Cardiac septum (tissue), 1 donor: ENCODE measurements around the gene EFTUD2. TPM values are rescaled to one million over a fixed set of nuclear protein-coding genes. Genes with fewer than 3 reads are reported as not detected.
"Not testable (repeated sequence)": the region's sequence is repeated elsewhere in the genome, so short reads cannot be mapped to it uniquely, and the experiment has no call there.

ENCODE experiments used
- DNase-seq: peaks from one replicate; pipeline ENCODE4 v3.0.0-alpha.2; 2020; ENCODE audit warnings: low spot score
- intact Hi-C: fragments of 100-400 bp; cut with DNase I; formaldehyde crosslinking; loops from one replicate; pipeline ENCODE4 v1.14.0; 2022
- total RNA-seq: library from RNA; stranded (reverse); fragmentation: NEBNext Ultra II Directional; extraction: Animal tissue kit (Norgen Biotek cat#: 25700); gene quantifications from one replicate; pipeline ENCODE4 v1.2.1, GENCODE V29; 2021
- donor health status: DM: no; HTN: no; CAD: no.

The EFTUD2 gene
- total RNA-seq, 1 donor from 2014 or later: 62.0 TPM

DNA sequence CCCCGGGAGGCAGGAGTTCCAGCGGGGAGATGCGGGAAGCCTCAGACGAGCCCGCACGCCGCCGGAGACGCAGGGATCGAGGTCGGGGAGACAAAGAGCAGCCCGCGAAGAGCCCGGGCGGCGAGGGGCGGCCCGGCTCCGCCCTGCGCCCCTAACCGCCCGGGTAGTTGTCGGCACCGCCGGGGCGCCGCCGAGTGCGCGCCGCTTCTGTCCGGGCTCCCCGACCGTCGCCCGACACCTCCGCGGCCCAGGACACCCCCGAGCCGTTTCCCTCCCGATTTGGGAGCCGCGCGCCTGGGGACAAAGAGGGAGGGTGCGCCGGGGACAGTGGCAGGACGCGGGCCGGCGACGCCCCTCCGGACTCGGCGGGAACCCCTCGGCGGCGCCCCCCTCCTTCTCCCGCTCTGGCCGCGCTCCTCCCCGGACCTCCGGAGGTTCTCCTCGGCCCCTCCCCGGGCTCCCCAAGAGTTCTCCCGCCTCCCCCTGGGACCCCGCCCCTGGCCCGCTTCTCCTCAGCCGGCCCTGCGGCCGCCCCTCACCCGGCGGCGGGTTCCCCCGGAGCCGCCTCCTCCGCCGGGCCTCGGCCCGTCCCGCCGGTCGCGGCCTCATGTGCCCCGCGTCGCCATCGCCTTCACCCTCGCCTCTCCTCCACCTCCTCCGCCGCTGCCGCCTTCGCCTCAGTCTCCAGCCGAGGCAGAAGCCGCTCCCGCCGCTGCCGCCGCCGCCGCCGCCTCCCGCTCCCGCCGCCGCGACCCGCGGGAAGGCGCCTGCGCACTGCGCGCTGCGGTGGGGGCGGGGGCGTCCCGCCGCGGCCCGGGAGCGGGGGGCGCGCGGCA is 69.5 kb downstream of the EFTUD2 start, which contains the start of gene GJC1:
Gene GJC1, minus strand, starts transcription at position 765 of the 836 bp plus-strand sequence. CDS start 24,470 bp downstream, outside the sequence.
- DNase-seq: peak; percentile 79
- intact Hi-C loops: loop anchor here (2.0 kb wide), 1 partner anchor 49 kb away; no protein-coding TSS in a partner anchor

DNA sequence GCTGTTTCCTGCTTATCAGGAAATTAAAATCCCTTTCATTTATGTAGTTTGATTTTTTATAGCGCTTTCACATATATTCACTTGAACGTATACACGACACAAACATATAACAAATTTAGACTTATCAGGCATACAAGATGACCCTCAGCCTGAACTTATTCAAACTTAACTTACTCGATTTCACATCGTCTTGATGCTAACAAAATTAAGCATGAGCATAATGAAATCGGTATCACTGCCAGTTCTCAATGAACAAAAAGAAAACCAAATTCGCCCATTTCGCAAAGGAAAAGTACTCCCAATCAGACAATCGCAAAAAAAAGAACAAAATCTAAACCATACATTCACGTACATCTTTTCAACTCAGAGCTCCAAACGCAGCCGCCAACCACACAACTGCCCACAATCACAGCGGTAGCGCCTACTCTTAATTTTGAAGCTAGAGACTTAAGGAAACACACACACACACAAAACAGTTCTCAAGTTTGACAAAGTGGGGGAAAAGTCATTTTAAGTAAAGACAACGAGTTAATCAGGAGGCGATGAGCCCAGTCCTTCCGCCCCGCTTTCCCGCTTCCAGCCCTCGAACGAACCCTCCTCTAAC is 70.2 kb downstream of the EFTUD2 start:
- no peak for DNase-seq
- intact Hi-C loops: loop anchor here (2.0 kb wide), 1 partner anchor 48 kb away; no protein-coding TSS in a partner anchor

DNA sequence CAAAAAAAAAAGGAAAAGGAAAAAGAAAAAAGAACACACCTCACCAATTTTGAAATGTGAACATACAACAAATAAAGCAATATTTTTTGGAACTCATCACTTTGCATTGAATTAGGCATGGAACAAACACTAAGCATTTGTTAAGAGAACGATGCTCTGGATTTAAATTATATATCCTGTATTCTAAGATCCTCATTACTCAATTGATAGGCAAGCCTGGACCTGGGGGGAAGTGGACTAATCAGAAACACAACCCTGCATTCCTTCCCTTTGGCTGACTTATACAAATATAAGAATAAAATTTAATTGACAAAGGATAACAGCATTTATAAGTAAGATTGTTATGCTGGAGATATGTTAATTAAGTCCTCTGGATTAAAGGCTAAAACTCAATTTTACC is 71.4 kb downstream of the EFTUD2 start:
- intact Hi-C loops: loop anchor here (2.0 kb wide), 1 partner anchor 47 kb away; no protein-coding TSS in a partner anchor
- DNase-seq: no peak

DNA sequence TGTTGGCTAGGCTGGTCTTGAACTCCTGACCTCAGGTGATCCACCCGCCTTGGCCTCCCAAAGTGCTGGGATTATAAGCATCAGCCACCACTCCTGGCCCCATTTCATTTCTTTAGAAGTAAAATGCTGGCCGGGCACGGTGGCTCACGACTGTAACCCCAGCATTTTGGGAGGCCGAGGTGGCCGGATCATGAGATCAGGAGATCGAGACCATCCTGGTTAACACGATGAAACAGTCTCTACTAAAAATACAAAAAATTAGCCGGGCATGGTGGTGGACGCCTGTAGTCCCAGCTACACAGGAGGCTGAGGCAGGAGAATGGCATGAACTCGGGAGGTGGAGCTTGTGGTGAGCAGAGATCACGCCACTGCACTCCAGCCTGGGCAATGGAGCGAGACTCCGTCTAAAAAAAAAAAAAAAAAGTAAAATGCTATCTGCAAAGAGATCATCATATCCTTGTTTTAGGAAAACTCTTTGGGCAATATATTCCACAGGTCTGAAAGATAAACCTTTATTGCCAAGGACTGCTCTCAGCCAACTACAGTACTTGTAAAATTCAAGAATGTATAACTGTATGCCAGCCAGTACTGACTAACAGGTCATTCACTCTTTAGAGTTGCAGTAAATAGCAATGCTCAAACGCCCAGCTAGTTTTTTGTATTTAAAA is 73.0 kb downstream of the EFTUD2 start:
- no peak for DNase-seq
- intact Hi-C loops: no loop called here

DNA sequence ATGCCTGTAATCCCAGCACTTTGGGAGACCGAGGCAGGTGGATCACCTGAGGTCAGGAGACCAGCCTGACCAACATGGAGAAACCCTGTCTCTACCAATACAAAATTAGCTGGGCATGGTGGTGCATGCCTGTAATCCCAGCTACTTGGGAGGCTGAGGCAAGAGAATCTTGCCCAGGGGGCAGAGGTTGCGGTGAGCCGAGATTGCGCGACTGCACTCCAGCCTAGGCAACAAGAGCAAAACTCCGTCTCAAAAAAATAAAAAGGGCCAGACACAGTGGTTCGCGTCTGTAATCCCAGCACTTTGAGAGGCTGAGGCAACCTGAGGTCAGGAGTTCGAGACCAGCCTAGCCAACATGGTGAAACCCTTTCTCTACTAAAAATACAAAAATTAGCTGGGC is 74.0 kb downstream of the EFTUD2 start:
- intact Hi-C loops, DNase-seq: not testable (repeated sequence)

DNA sequence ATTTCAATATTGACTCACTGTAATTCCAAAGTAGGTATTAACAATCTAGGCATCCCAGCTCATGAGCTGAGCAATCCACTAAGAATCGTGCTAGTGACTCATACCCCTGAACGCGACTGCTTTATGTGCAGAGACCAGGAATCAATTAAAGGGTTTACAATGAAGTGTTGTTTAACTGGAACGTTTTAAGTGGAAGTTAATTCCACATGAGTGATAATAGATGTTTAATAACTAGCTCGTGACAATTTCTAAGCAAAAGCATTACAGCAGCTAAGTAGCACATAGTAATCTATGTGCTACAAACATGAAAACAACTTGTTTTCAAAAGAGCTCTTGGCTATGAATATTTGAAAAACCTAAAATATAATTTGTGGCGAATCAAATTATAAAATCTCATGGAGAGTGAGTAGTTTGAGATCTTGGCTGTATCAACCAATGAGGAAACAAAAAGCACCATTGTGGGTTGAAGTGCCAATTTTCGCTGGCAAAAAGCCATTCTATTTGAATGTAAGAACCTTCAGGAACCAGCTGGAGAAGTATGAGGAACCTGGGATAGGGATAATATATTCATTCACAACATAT is 78.5 kb downstream of the EFTUD2 start:
- no peak for DNase-seq

DNA sequence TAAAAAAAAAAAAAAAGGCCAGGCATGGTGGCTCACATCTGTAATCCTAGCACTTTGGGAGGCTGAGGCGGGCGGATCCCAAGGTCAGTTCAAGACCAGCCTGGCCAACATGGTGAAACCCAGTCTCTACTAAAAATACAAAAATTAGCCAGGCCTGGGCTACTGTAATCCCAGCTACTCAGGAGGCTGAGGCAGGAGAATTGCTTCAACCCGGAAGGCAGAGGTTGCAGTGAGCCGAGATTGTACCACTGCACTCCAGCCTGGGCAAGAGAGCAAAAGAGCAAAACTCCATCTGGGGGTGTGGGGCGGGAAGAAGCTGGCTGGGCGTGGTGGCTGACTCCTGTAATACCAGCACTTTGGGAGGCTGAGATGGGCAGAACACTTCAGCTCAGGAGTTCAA is 80.7 kb downstream of the EFTUD2 start:
- DNase-seq: not testable (repeated sequence)

More for the DNA sequence above, 78.5 kb downstream of the EFTUD2 start:
- intact Hi-C loops: no loop called here

DNA sequence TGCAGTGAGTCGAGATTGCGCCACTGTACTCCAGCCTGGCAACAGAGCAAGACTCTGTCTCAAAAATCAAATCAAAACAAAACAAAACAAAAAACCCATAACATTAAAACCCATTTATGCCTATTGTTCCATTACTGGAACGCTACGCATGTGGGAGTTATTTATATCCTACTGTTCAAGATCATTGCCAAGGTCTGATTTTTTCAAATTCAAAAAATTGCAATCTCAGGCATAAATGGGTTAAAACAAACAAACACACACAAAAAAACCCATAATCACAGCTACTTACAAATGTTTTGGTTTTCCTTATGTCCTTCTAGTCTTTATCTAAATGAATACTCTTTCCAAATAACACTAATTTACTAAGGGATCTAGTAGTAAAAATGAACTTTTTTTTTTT is 87.0 kb downstream of the EFTUD2 start:
- intact Hi-C loops: no loop called here
- DNase-seq: no peak

More for the DNA sequence above, 80.7 kb downstream of the EFTUD2 start:
- intact Hi-C loops: not testable (repeated sequence)

DNA sequence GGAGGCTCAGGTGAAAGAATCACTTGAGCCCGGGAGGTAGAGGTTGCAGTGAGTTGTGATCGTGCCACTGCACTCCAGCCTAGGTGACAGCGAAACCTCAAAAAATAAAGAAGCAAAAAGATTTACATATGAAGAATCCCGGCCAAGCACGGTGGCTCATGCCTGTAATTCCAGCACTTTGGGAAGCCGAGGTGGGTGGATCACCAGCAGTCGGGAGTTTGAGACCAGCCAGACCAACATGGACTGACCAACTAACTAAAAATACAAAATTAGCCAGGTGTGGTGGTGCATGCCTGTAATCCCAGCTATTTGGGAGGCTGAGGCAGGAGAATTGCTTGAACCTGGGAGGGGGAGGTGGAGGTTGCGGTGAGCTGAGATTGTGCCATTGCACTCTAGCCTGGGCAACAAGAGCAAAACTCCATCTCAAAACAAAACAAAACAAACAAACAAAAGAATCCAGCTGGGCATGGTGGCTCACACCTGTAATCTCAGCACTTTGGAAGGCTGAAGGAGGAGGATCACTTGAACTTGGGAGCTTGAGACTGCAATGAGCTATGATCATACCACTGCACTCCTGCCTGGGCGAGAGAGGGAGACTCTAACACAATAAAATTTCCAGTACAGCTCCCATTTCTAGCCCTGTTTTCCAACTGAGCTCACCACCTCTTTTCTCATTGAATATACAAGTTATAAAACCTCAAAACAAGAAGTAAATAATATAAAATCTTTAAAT is 90.4 kb downstream of the EFTUD2 start:
- DNase-seq, intact Hi-C loops: not testable (repeated sequence)

DNA sequence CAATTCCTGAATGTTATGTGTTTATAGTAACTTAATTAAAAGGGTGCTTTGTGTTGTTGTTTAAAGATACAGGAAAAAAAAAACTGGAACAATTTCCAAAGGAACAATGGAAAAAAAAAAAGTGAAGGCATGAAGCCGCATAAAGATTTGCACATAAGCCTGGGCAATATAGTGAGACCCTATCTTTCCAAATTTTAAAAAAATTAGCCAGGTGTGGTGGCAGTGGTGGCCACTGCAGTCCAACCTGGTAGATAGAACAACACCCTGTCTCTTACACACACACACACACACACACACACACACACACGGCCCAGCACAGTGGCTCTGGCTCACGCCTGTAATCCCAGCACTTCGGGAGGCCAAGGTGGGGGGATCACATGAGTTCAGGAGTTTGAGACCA is 91.1 kb downstream of the EFTUD2 start:
- intact Hi-C loops: no loop called here

DNA sequence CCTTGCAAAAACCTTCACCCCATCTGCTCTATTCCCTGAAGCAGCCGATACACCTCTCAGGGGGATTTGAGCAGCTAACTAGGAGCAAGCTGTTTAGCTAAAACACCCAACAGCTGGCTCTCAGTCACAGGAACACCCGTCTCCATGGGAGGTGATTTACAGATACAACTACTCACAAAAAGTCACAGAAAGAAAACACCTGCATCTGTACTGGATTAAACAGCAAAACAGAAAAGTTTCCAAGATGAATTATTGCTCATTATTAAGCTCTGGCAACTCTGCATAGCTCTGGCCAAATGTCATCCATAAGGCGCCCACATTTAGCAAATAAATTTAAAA is 91.5 kb downstream of the EFTUD2 start:
- intact Hi-C loops: no loop called here
- peak; percentile 15 for DNase-seq

More for the DNA sequence above, 91.1 kb downstream of the EFTUD2 start:
- DNase-seq: no peak

DNA sequence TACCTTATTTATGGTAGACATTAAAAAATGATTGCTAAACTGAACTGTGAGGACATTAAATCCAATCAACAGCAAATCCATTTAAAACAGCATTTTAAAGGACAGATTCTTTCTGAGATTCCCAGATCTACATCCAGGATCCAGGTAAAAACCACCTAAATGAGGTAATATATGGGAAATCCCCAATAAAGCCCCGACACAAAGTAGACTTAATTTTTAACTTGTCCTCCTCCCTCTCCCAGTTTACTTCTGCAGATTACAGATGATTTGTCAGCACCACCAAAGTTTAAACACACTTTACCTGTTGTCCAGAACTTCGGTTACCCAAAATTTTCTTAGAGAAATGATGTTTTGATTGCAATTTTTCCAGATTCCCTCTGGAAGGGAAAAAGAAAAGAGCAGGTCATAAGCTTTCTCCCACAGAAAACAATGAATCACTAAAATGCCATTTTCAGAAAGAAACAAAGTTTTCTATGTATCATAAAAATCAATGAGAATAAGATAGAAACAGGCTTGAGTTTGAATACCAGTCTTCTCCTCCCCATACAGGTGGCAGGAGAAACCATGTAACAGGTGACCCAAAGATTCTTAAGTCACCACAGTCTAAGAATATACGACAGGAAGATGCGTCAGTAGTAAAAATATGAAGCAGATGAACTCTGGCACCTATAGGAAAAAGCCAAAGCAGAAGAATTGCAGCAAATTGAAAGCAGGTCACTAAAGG is 92.0 kb downstream of the EFTUD2 start:
- intact Hi-C loops: no loop called here
- DNase-seq: no peak

DNA sequence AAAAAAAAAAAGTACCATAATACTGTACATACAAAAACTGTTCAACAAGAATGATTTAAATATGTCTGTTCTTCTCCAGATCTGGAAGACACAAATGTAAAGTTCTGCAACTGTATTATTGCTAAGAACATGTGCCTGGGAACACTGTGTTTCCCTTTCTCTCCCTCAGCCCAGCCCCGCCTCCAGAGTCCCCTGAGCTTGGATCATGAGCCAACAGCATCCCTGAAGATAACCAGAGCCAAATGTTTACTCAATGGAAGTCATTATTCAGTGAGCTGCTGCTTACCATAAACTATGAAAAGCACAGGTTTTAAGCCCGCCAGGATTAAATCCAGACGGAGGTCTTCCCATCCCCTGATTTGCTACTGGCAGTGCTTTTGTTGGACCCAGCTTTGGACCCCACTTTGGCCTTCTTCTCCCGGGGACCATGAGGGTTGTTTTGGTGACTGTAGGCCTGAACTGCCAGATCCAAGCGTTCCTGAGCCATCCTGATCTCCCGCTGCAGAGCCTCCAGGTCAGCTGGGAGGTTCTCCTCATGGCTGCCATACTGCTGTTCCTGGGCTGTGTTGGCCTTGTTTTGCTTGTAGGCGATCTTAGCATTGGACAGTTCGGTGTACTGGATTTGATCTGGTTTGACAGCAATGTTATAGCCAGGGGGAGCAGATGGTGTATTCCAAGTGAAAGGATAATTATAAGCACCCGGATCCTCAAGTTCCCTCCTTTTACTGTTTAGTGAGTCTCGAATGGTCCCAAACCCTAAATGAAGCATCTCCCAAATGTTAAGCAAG is 94.7 kb downstream of the EFTUD2 start:
- no peak for DNase-seq
- intact Hi-C loops: no loop called here

DNA sequence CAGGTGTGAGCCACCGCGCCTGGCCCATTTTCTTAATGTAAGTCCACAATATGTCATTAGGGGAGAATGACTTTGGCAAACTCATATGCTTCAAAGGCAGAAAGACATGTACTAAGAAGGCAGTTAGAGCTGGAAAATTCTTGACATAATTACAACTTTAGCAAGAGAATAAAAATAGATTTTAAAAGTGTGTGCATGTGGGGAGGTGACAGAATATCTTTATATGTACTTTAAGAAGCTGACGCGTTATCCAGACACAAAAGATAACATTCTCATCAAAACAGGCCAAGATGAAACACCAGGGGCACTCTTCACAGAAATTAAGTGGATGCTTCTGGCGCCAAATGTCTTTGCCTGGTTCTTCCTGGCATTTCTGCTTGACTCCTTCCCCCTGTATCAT is 97.4 kb downstream of the EFTUD2 start:
- intact Hi-C loops: no loop called here
- DNase-seq: no peak
